HG03571 (cell line): ENCODE data around the gene BBS12.

ENCODE experiments used
- ATAC-seq: cut with Tn5 transposase; IDR thresholded peaks from one replicate; pipeline ENCODE4 v1.9.1; 2021; ENCODE audit not compliant: unreplicated experiment

The BBS12 gene

GRCh38 chr4:122732329-122733026 lies at the start of gene BBS12:
BBS12 (plus strand) TSS chr4:122732704; CDS start chr4:122741893, 9,189 bp downstream.
- peak; percentile 100 for ATAC-seq

GRCh38 chr4:122686691-122687090 lies 45.8 kb upstream of the BBS12 start:
- no peak for ATAC-seq

GRCh38 chr4:122687531-122688061 lies 44.9 kb upstream of the BBS12 start:
- no peak for ATAC-seq

- no peak for ATAC-seq
Observed at GRCh38 chr4:122688529-122689140, 43.9 kb upstream of the BBS12 start.

GRCh38 chr4:122689972-122690371 lies 42.5 kb upstream of the BBS12 start:
- peak; percentile 85 for ATAC-seq

- ATAC-seq, result no peak
Observed at GRCh38 chr4:122691988-122692387, 40.5 kb upstream of the BBS12 start.

- ATAC-seq, result no peak
Observed at GRCh38 chr4:122692641-122693520, 39.6 kb upstream of the BBS12 start.

- ATAC-seq, result no peak
Observed at GRCh38 chr4:122695226-122695625, 37.3 kb upstream of the BBS12 start.

- no peak for ATAC-seq
Observed at GRCh38 chr4:122700178-122700725, 32.3 kb upstream of the BBS12 start.

GRCh38 chr4:122701061-122701460 lies 31.4 kb upstream of the BBS12 start:
- ATAC-seq, result no peak

GRCh38 chr4:122701965-122702364 lies 30.5 kb upstream of the BBS12 start:
- ATAC-seq, result no peak

- no peak for ATAC-seq
Observed at GRCh38 chr4:122702939-122703338, 29.6 kb upstream of the BBS12 start.

- ATAC-seq, result no peak
Observed at GRCh38 chr4:122703868-122704267, 28.6 kb upstream of the BBS12 start.

- no peak for ATAC-seq
Observed at GRCh38 chr4:122705009-122705408, 27.5 kb upstream of the BBS12 start.

- no peak for ATAC-seq
Observed at GRCh38 chr4:122705547-122706117, 26.9 kb upstream of the BBS12 start.

GRCh38 chr4:122706511-122706910 lies 26.0 kb upstream of the BBS12 start:
- no peak for ATAC-seq

GRCh38 chr4:122707497-122707896 lies 25.0 kb upstream of the BBS12 start:
- ATAC-seq, result no peak

- ATAC-seq, result no peak
Observed at GRCh38 chr4:122709236-122709635, 23.3 kb upstream of the BBS12 start.

GRCh38 chr4:122710434-122711308 lies 21.8 kb upstream of the BBS12 start:
- ATAC-seq, result no peak

GRCh38 chr4:122711919-122712318 lies 20.6 kb upstream of the BBS12 start:
- no peak for ATAC-seq
